Right lobe of liver (tissue), 6 donors: ENCODE measurements around the gene AGT. TPM values are rescaled to one million over a fixed set of nuclear protein-coding genes. Genes with fewer than 3 reads are reported as not detected.

Experiments used
- ATAC-seq, 4 donors: fragments of 200-7000 bp; cut with Tn5 transposase; one replicate each; pipeline ENCODE4 v1.9.1; 2020; ENCODE audit warnings: mild to moderate bottlenecking in 4 of 4, moderate library complexity in 4 of 4
- DNase-seq, 3 donors: peaks; one replicate each; pipeline ENCODE4 v3.0.0-alpha.2; 2020
- H3K27ac ChIP-seq, 3 donors: fragments of 200-600 bp; one replicate each; pipeline ENCODE4 v1.8.0; 2022
- H3K27me3 ChIP-seq, 2 donors: fragments of 200-600 bp; one replicate each; pipeline ENCODE4 v1.8.0; 2022
- H3K36me3 ChIP-seq, 4 donors: fragments of 200-600 bp; sonication (generic) in 1 of 4; one replicate each; pipeline versions ENCODE4 v1.5.1 to v1.8.0; 2017 to 2022; ENCODE audit warnings: control low read depth in 1 of 4
- H3K4me1 ChIP-seq, 4 donors: fragments of 200-600 bp; sonication (generic) in 1 of 4; one replicate each; pipeline versions ENCODE4 v1.5.1 to v1.8.0; 2017 to 2022; ENCODE audit warnings: control low read depth in 1 of 4
- H3K4me3 ChIP-seq, 3 donors: fragments of 200-600 bp; one replicate each; pipeline ENCODE4 v1.8.0; 2022
- H3K9me3 ChIP-seq, 4 donors: fragments of 200-600 bp; sonication (generic) in 1 of 4; one replicate each; pipeline versions ENCODE4 v1.5.1 to v1.8.0; 2017 to 2022; ENCODE audit warnings: control low read depth in 1 of 4
- POLR2A ChIP-seq: fragments of 450-650 bp; IDR thresholded peaks from one replicate; pipeline ENCODE4 v1.6.1; 2017; ENCODE audit warnings: antibody characterized with exemption, mild to moderate bottlenecking
- WGBS: methylation state at CpG from one replicate; pipeline ENCODE4 v1.1.6; 2018; ENCODE audit warnings: low coverage, low lambda C conversion rate; ENCODE audit not compliant: insufficient coverage; ENCODE audit errors: missing lambda C conversion rate; 5-methylcytosine and 5-hydroxymethylcytosine counted together
- intact Hi-C, 2 donors: fragments of 100-400 bp; cut with DNase I; formaldehyde crosslinking; loops; one replicate each; pipeline versions ENCODE4 v1.11.2 to v1.14.1; 2022
- total RNA-seq, 6 experiments: library from RNA; depleted of rRNA in 2 of 6; stranded (reverse); fragments of >200 nt in 2 of 6; fragmentation: NEBNext Ultra II Directional in 3 of 6; extraction: Animal tissue kit (Norgen Biotek cat#: 25700) in 3 of 6; gene quantifications; one replicate each; pipeline versions ENCODE4 v1.1.0 to v1.2.4, GENCODE V29; 2016 to 2023
- TF ChIP-seq, protein P1 (sequence below), 4 donors: fragments of 200-600 bp in 3 of 4; fragments of 450-650 bp in 1 of 4; IDR thresholded peaks; one replicate each; pipeline versions ENCODE4 v1.5.1 to v1.8.0; 2016 to 2022; ENCODE audit warnings: antibody characterized with exemption in 4 of 4, mild to moderate bottlenecking in 2 of 4
- donor health status: DM: no; HTN: yes; CAD: no.
- donor health status: DM: no; HTN: no; CAD: no.
- donor health status: DM: no; HTN: no; CAD: no.
- donor health status: DM: no; HTN: yes; CAD: no.
- donor health status: DM: no; HTN: yes; CAD: no.

The AGT gene
- total RNA-seq, 6 experiments from 2014 or later: 1,076 to 2,346 (median 1,911) TPM

DNA sequence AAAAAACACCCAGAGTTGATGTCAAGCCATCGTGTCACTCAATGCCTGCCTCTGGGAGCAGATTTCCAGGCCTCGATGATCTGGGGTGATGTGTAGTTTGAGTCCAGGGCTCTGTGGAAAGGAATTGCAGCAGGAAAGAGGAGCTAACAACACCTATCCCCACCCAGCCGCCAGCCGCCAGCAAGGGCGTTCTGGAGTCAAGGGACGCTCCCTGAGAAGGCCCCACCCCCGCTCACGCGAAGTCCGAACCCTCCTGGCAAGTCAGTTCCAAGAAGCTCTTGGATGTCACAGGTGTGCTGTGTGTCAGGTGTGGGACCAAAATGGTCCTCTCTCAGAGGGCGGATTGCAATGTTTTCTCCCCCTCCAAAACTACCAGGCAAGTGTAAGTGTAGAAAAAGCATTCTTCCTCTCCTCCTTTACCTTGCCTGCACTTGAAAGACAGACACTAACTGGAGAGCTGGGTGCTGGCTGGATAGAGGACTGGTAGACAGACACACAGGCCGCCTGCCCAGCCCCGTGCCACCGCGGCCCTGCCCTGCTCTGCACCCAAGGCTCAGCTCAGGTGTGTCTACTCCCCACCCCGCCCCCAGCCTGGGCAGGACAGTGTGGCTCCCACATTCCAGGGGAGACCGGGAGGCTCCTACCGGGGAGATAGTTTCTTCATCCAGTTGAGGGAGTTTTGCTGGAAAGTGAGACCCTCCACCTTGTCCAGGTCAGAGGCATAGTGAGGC, 8.5 kb downstream of the AGT start:
- Histone ChIP-seq H3K36me3 (peaks cover 0 to 89% (median 47%) of the 10 kb centered on the region in 4 donors), H3K9me3 (no peaks in the 10 kb centered on the region), H3K4me1 (peaks cover 0 to 12% (median 3%) of the 10 kb centered on the region in 4 donors), H3K27me3 (no peaks in the 10 kb centered on the region), H3K4me3 (no peak overlapping the region), H3K27ac (no peak overlapping the region)
- TF ChIP-seq, protein P1, sequence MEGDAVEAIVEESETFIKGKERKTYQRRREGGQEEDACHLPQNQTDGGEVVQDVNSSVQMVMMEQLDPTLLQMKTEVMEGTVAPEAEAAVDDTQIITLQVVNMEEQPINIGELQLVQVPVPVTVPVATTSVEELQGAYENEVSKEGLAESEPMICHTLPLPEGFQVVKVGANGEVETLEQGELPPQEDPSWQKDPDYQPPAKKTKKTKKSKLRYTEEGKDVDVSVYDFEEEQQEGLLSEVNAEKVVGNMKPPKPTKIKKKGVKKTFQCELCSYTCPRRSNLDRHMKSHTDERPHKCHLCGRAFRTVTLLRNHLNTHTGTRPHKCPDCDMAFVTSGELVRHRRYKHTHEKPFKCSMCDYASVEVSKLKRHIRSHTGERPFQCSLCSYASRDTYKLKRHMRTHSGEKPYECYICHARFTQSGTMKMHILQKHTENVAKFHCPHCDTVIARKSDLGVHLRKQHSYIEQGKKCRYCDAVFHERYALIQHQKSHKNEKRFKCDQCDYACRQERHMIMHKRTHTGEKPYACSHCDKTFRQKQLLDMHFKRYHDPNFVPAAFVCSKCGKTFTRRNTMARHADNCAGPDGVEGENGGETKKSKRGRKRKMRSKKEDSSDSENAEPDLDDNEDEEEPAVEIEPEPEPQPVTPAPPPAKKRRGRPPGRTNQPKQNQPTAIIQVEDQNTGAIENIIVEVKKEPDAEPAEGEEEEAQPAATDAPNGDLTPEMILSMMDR (IDR thresholded peaks at IDR 0.05): no peak
- no peak for TF ChIP-seq POLR2A
- ATAC-seq (no peak), DNase-seq (no peak)
- intact Hi-C loops: loop anchor here (10.0 kb wide), 2 partner anchors 61 to 71 kb away; partner anchors contain the start of gene COG2 (in 1 of the 2)
- 79% methylated on average over 4 of the region's 18 CpGs for WGBS

GRCh38 chr1:230704830-230705229, 9.1 kb downstream of the AGT start:
- 70% methylated on average over 6 of the region's 7 CpGs for WGBS
- ATAC-seq (no peak), DNase-seq (no peak)
- peaks cover 0 to 83% (median 42%) of the 10 kb centered on the region in 4 donors for H3K36me3 ChIP-seq
- H3K4me1 ChIP-seq: peaks cover 0 to 6% (median 3%) of the 10 kb centered on the region in 4 donors
- no peaks in the 10 kb centered on the region for H3K9me3 ChIP-seq
- intact Hi-C loops: loop anchor here (10.0 kb wide), 2 partner anchors 60 to 70 kb away; partner anchors contain the start of gene COG2 (in 1 of the 2)
- no peaks in the 10 kb centered on the region for H3K27me3 ChIP-seq
- H3K27ac ChIP-seq: no peak overlapping the region
- TF ChIP-seq, protein P1 (IDR thresholded peaks at IDR 0.05): no peak
- no peak for TF ChIP-seq POLR2A
- no peak overlapping the region for H3K4me3 ChIP-seq

GRCh38 chr1:230703679-230704385, 10.1 kb downstream of the AGT start:
- DNase-seq: peak in 1 of 3 donors; percentile 72
- peak; percentile 4 for TF ChIP-seq POLR2A
- TF ChIP-seq, protein P1 (IDR thresholded peaks at IDR 0.05): no peak
- Histone ChIP-seq H3K4me3 (no peak overlapping the region), H3K9me3 (no peaks in the 10 kb centered on the region), H3K27ac (peak overlapping the region in 1 of 3 donors; percentile 37), H3K36me3 (peaks cover 0 to 73% (median 38%) of the 10 kb centered on the region in 4 donors), H3K27me3 (no peaks in the 10 kb centered on the region), H3K4me1 (peaks cover 0 to 5% (median 0%) of the 10 kb centered on the region in 4 donors)
- ATAC-seq: peak in 1 of 4 donors; percentile 0
- WGBS: 69% methylated on average over 6 of the region's 8 CpGs
- intact Hi-C loops: loop anchor here (10.0 kb wide), 2 partner anchors 59 to 69 kb away; partner anchors contain the start of gene COG2 (in 1 of the 2)

- Histone ChIP-seq H3K4me1 (peaks cover 0 to 5% (median 0%) of the 10 kb centered on the region in 4 donors), H3K27ac (peak overlapping the region in 1 of 3 donors; percentile 37), H3K9me3 (no peaks in the 10 kb centered on the region), H3K4me3 (no peak overlapping the region), H3K36me3 (peaks cover 0 to 66% (median 37%) of the 10 kb centered on the region in 4 donors), H3K27me3 (no peaks in the 10 kb centered on the region)
- no peak for TF ChIP-seq POLR2A
- TF ChIP-seq, protein P1 (IDR thresholded peaks at IDR 0.05): no peak
- WGBS: 44% methylated on average over 6 of the region's 14 CpGs
- DNase-seq (no peak), ATAC-seq (peak in 3 of 4 donors; percentile 0 to 30 (median 22))
- intact Hi-C loops: loop anchor here (10.0 kb wide), 2 partner anchors 58 to 68 kb away; partner anchors contain the start of gene COG2 (in 1 of the 2)
Measured at GRCh38 chr1:230702934-230703678, 10.8 kb downstream of the AGT start.
